ENCODE results near the gene MFAP5. TPM values are rescaled to one million over a fixed set of nuclear protein-coding genes. Genes with fewer than 3 reads are reported as not detected.
"Not testable (repeated sequence)": the region's sequence is repeated elsewhere in the genome, so short reads cannot be mapped to it uniquely, and the experiment has no call there.

Gene MFAP5
- total RNA-seq, 1 experiment from 2014 or later, result not detected

GRCh38 chr12:8637244-8637643 is 25.4 kb downstream of the MFAP5 start:
- ATAC-seq (no peak), DNase-seq (ENCODE audit: low read depth, low spot score) (no peak)
- ChIA-PET RAD21 (ENCODE audit: low non-redundant PET in 1 of 2, low total read pairs in 2 of 2, uncharacterized antibody in 2 of 2, unreplicated experiment in 2 of 2) (no interaction called here), CTCF (no interaction called here), POLR2A (no interaction called here)
- Histone ChIP-seq H4K20me1 (ENCODE audit: insufficient read depth) (no peaks in the 10 kb centered on the region), H3K36me3 (ENCODE audit: control insufficient read depth in 1 of 2, insufficient read depth in 2 of 2, low read length in 2 of 2) (no peaks in the 10 kb centered on the region), H3K9me3 (ENCODE audit: control insufficient read depth in 1 of 2, insufficient read depth in 1 of 2, low read depth in 1 of 2, low read length in 2 of 2) (no peaks in the 10 kb centered on the region), H3K4me3 (replicated peaks in 1 of 2; ENCODE audit: low read depth in 1 of 2, low read length in 2 of 2) (no peak overlapping the region), H3K27me3 (ENCODE audit: insufficient read depth, low read length) (no peaks in the 10 kb centered on the region), H3K4me1 (ENCODE audit: control insufficient read depth in 1 of 2, insufficient read depth in 2 of 2, low read length in 2 of 2) (no peaks in the 10 kb centered on the region), H3K79me2 (ENCODE audit: insufficient read depth, low read length) (no peaks in the 10 kb centered on the region), H3K9me2 (ENCODE audit: insufficient read depth) (no peaks in the 10 kb centered on the region), H3K27ac (ENCODE audit: low read depth, low read length) (no peak overlapping the region), H3K9ac (ENCODE audit: low read length) (no peak overlapping the region), H3K4me2 (ENCODE audit: low read length) (no peak overlapping the region), H2AFZ (ENCODE audit: low read depth, low read length, poor library complexity, severe bottlenecking) (no peak overlapping the region)
- intact Hi-C loops (cut with micrococcal nuclease), result no loop called here
- BruUV-seq (replicated peaks), result no TSS peak
- no peak for TF ChIP-seq CTCF (IDR thresholded peaks at IDR 0.05 in 2 of 3, conservative IDR thresholded peaks at IDR 0.05 in 1 of 3; ENCODE audit: borderline replicate concordance in 1 of 3, insufficient read depth in 1 of 3, low read depth in 2 of 3, low read length in 2 of 3)
- no peak for TF ChIP-seq CEBPB (IDR thresholded peaks at IDR 0.05; ENCODE audit: low read depth)
- TF ChIP-seq SIN3A (IDR thresholded peaks at IDR 0.05; ENCODE audit: low read depth), result no peak
- TF ChIP-seq CBX3 (IDR thresholded peaks at IDR 0.05; ENCODE audit: low read depth), result no peak
- TF ChIP-seq ZFX (IDR thresholded peaks at IDR 0.05), result no peak

GRCh38 chr12:8636581-8636980 is 26.0 kb downstream of the MFAP5 start:
- intact Hi-C loops (cut with micrococcal nuclease), result no loop called here
- no peaks in the 10 kb centered on the region for H3K4me1 ChIP-seq (ENCODE audit: control insufficient read depth in 1 of 2, insufficient read depth in 2 of 2, low read length in 2 of 2)
- CTCF ChIA-PET, result no interaction called here
- H4K20me1 ChIP-seq (ENCODE audit: insufficient read depth), result no peaks in the 10 kb centered on the region
- POLR2A ChIA-PET, result no interaction called here
- RAD21 ChIA-PET (ENCODE audit: low non-redundant PET in 1 of 2, low total read pairs in 2 of 2, uncharacterized antibody in 2 of 2, unreplicated experiment in 2 of 2), result no interaction called here
- no peaks in the 10 kb centered on the region for H3K36me3 ChIP-seq (ENCODE audit: control insufficient read depth in 1 of 2, insufficient read depth in 2 of 2, low read length in 2 of 2)
- no peak for DNase-seq (ENCODE audit: low read depth, low spot score)
- H3K9me3 ChIP-seq (ENCODE audit: control insufficient read depth in 1 of 2, insufficient read depth in 1 of 2, low read depth in 1 of 2, low read length in 2 of 2), result no peaks in the 10 kb centered on the region
- no TSS peak for BruUV-seq (replicated peaks)
- TF ChIP-seq SRF (IDR thresholded peaks at IDR 0.05; ENCODE audit: low read depth) (no peak), EZH2 (IDR thresholded peaks at IDR 0.05) (no peak), FOSL1 (IDR thresholded peaks at IDR 0.05; ENCODE audit: low read depth) (no peak), YY1 (IDR thresholded peaks at IDR 0.05; ENCODE audit: extremely low read depth, insufficient replicate concordance, low read depth, low read length) (no peak)
- no peak overlapping the region for H3K4me2 ChIP-seq (ENCODE audit: low read length)
- H3K9me2 ChIP-seq (ENCODE audit: insufficient read depth), result no peaks in the 10 kb centered on the region
- no peak overlapping the region for H2AFZ ChIP-seq (ENCODE audit: low read depth, low read length, poor library complexity, severe bottlenecking)
- H3K79me2 ChIP-seq (ENCODE audit: insufficient read depth, low read length), result no peaks in the 10 kb centered on the region
- no peak for ATAC-seq
- H3K27me3 ChIP-seq (ENCODE audit: insufficient read depth, low read length), result no peaks in the 10 kb centered on the region
- no peak overlapping the region for H3K27ac ChIP-seq (ENCODE audit: low read depth, low read length)
- H3K4me3 ChIP-seq (replicated peaks in 1 of 2; ENCODE audit: low read depth in 1 of 2, low read length in 2 of 2), result no peak overlapping the region
- H3K9ac ChIP-seq (ENCODE audit: low read length), result no peak overlapping the region

DNA sequence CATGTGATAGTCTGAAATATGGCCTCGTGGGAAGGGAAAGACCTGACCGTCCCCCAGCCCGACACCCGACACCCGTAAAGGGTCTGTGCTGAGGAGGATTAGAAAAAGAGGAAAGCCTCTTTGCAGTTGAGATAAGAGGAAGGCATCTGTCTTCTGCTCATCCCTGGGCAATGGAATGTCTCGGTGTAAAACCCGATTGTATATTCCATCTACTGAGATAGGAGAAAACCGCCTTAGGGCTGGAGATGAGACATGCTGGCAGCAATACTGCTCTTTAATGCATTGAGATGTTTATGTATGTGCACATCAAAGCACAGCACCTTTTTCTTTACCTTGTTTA is 26.6 kb downstream of the MFAP5 start:
- H2AFZ ChIP-seq (ENCODE audit: low read depth, low read length, poor library complexity, severe bottlenecking); H3K4me3 ChIP-seq (replicated peaks in 1 of 2; ENCODE audit: low read depth in 1 of 2, low read length in 2 of 2); ATAC-seq; BruUV-seq (replicated peaks); CTCF ChIA-PET; H3K9ac ChIP-seq (ENCODE audit: low read length); H3K9me3 ChIP-seq (ENCODE audit: control insufficient read depth in 1 of 2, insufficient read depth in 1 of 2, low read depth in 1 of 2, low read length in 2 of 2); H3K9me2 ChIP-seq (ENCODE audit: insufficient read depth); POLR2A ChIA-PET; H4K20me1 ChIP-seq (ENCODE audit: insufficient read depth); H3K27me3 ChIP-seq (ENCODE audit: insufficient read depth, low read length); H3K27ac ChIP-seq (ENCODE audit: low read depth, low read length); DNase-seq (ENCODE audit: low read depth, low spot score); H3K79me2 ChIP-seq (ENCODE audit: insufficient read depth, low read length); H3K36me3 ChIP-seq (ENCODE audit: control insufficient read depth in 1 of 2, insufficient read depth in 2 of 2, low read length in 2 of 2); RAD21 ChIA-PET (ENCODE audit: low non-redundant PET in 1 of 2, low total read pairs in 2 of 2, uncharacterized antibody in 2 of 2, unreplicated experiment in 2 of 2); intact Hi-C loops (cut with micrococcal nuclease); H3K4me1 ChIP-seq (ENCODE audit: control insufficient read depth in 1 of 2, insufficient read depth in 2 of 2, low read length in 2 of 2); H3K4me2 ChIP-seq (ENCODE audit: low read length): not testable (repeated sequence)
